ENCODE data around the gene SORT1. TPM values are rescaled to one million over a fixed set of nuclear protein-coding genes. Genes with fewer than 3 reads are reported as not detected.

Gene SORT1
- total RNA-seq, 1 experiment from 2014 or later, result 13.3 TPM

GRCh38 chr1:109298666-109299557 is 98.8 kb downstream of the SORT1 start:
- Mint-ChIP-seq H3K4me1 (ENCODE audit: insufficient read depth, unreplicated experiment) (peaks cover 17% of the 10 kb centered on the region), H3K27me3 (ENCODE audit: insufficient read depth, unreplicated experiment) (no peaks in the 10 kb centered on the region), H3K4me3 (ENCODE audit: unreplicated experiment) (peak overlapping the region; percentile 24), H3K9me3 (ENCODE audit: unreplicated experiment) (no peaks in the 10 kb centered on the region), H3K27ac (ENCODE audit: low read depth, unreplicated experiment) (peak overlapping the region; percentile 75), H3K36me3 (ENCODE audit: insufficient read depth, unreplicated experiment) (no peaks in the 10 kb centered on the region)
- POLR2A ChIA-PET, result interaction anchor here (0.9 kb wide), 1 partner anchor 93 kb away, joined by 3 read pairs; no protein-coding TSS in a partner anchor
- peak; percentile 46 for DNase-seq (ENCODE audit: unreplicated experiment)
- CTCF ChIA-PET, result interaction anchor here (0.6 to 0.8 kb wide), 2 partner anchors 9 to 18 kb away, joined by 3 to 5 read pairs; no protein-coding TSS in a partner anchor
- no TSS peak for BruUV-seq (replicated peaks)
- TF ChIP-seq CTCF (IDR thresholded peaks at IDR 0.05; ENCODE audit: unreplicated experiment), result no peak
- intact Hi-C loops (cut with micrococcal nuclease), result no loop called here

GRCh38 chr1:109296782-109297181 is 100.9 kb downstream of the SORT1 start:
- DNase-seq (ENCODE audit: unreplicated experiment), result peak; percentile 47
- no peaks in the 10 kb centered on the region for H3K27me3 Mint-ChIP-seq (ENCODE audit: insufficient read depth, unreplicated experiment)
- peak overlapping the region; percentile 23 for H3K27ac Mint-ChIP-seq (ENCODE audit: low read depth, unreplicated experiment)
- CTCF ChIA-PET, result interaction anchor here (0.6 to 1.4 kb wide), 7 partner anchors 16 to 1486 kb away, joined by 3 to 5 read pairs (median 3); no protein-coding TSS in a partner anchor
- no peak overlapping the region for H3K4me3 Mint-ChIP-seq (ENCODE audit: unreplicated experiment)
- no TSS peak for BruUV-seq (replicated peaks)
- intact Hi-C loops (cut with micrococcal nuclease), result no loop called here
- peaks cover 17% of the 10 kb centered on the region for H3K4me1 Mint-ChIP-seq (ENCODE audit: insufficient read depth, unreplicated experiment)
- H3K9me3 Mint-ChIP-seq (ENCODE audit: unreplicated experiment), result no peaks in the 10 kb centered on the region
- no peak for TF ChIP-seq CTCF (IDR thresholded peaks at IDR 0.05; ENCODE audit: unreplicated experiment)
- POLR2A ChIA-PET, result interaction anchor here (1.9 to 2.1 kb wide), 2 partner anchors 14 to 95 kb away, joined by 5 to 8 read pairs; partner anchors contain the start of gene PSRC1
- no peaks in the 10 kb centered on the region for H3K36me3 Mint-ChIP-seq (ENCODE audit: insufficient read depth, unreplicated experiment)

GRCh38 chr1:109295712-109296415 is 101.9 kb downstream of the SORT1 start:
- Mint-ChIP-seq H3K36me3 (ENCODE audit: insufficient read depth, unreplicated experiment) (no peaks in the 10 kb centered on the region), H3K9me3 (ENCODE audit: unreplicated experiment) (no peaks in the 10 kb centered on the region), H3K27me3 (ENCODE audit: insufficient read depth, unreplicated experiment) (no peaks in the 10 kb centered on the region), H3K4me1 (ENCODE audit: insufficient read depth, unreplicated experiment) (peaks cover 17% of the 10 kb centered on the region), H3K4me3 (ENCODE audit: unreplicated experiment) (no peak overlapping the region), H3K27ac (ENCODE audit: low read depth, unreplicated experiment) (no peak overlapping the region)
- ChIA-PET CTCF (interaction anchor here (0.6 to 1.4 kb wide), 3 partner anchors 13 to 49 kb away, joined by 3 to 5 read pairs (median 5); partner anchors contain the start of gene PSRC1), POLR2A (interaction anchor here (0.8 to 2.1 kb wide), 4 partner anchors 13 to 98 kb away, joined by 3 to 8 read pairs (median 4); partner anchors contain the start of gene PSRC1)
- no TSS peak for BruUV-seq (replicated peaks)
- DNase-seq (ENCODE audit: unreplicated experiment), result no peak
- intact Hi-C loops (cut with micrococcal nuclease), result no loop called here
- TF ChIP-seq CTCF (IDR thresholded peaks at IDR 0.05; ENCODE audit: unreplicated experiment), result no peak

GRCh38 chr1:109294481-109294880 is 103.2 kb downstream of the SORT1 start:
- H3K36me3 Mint-ChIP-seq (ENCODE audit: insufficient read depth, unreplicated experiment), result no peaks in the 10 kb centered on the region

More at GRCh38 chr1:109294481-109294880, 103.2 kb downstream of the SORT1 start:
- BruUV-seq (replicated peaks), result no TSS peak
- DNase-seq (ENCODE audit: unreplicated experiment), result no peak
- H3K4me3 Mint-ChIP-seq (ENCODE audit: unreplicated experiment), result no peak overlapping the region
- no peaks in the 10 kb centered on the region for H3K27me3 Mint-ChIP-seq (ENCODE audit: insufficient read depth, unreplicated experiment)
- H3K27ac Mint-ChIP-seq (ENCODE audit: low read depth, unreplicated experiment), result no peak overlapping the region
- POLR2A ChIA-PET, result interaction anchor here (0.5 to 1.5 kb wide), 2 partner anchors 99 to 221 kb away, joined by 3 to 4 read pairs; no protein-coding TSS in a partner anchor
- H3K9me3 Mint-ChIP-seq (ENCODE audit: unreplicated experiment), result no peaks in the 10 kb centered on the region
- CTCF ChIA-PET, result no interaction called here
- no peak for TF ChIP-seq CTCF (IDR thresholded peaks at IDR 0.05; ENCODE audit: unreplicated experiment)
- peaks cover 14% of the 10 kb centered on the region for H3K4me1 Mint-ChIP-seq (ENCODE audit: insufficient read depth, unreplicated experiment)
- intact Hi-C loops (cut with micrococcal nuclease), result no loop called here
